Measurements from ENCODE around the gene PIK3CB. TPM values are rescaled to one million over a fixed set of nuclear protein-coding genes. Genes with fewer than 3 reads are reported as not detected.

The PIK3CB gene
- total RNA-seq, 4 donors from 2014 or later: 20.3 to 46.4 (median 37.3) TPM

GRCh38 chr3:138856799-138857198, 22.1 kb upstream of the PIK3CB start:
- Histone ChIP-seq H3K4me3 (no peak overlapping the region), H3K27ac (no peak overlapping the region), H3K27me3 (no peaks in the 10 kb centered on the region), H3K36me3 (no peaks in the 10 kb centered on the region), H3K4me1 (no peaks in the 10 kb centered on the region), H3K9me3 (no peaks in the 10 kb centered on the region)
- WGBS, 2 donors (ENCODE audit: low coverage in 1 of 2): 82 to 83% methylated on average over 2 to 3 of the region's 3 CpGs
- no peak for ATAC-seq
- no peak for TF ChIP-seq EP300 (IDR thresholded peaks at IDR 0.05)
- no peak for TF ChIP-seq POLR2A (IDR thresholded peaks at IDR 0.05)
- no peak for TF ChIP-seq POLR2AphosphoS5 (IDR thresholded peaks at IDR 0.05)
- TF ChIP-seq CTCF (IDR thresholded peaks at IDR 0.05): no peak

- Histone ChIP-seq H3K4me3 (no peak overlapping the region), H3K4me1 (no peaks in the 10 kb centered on the region), H3K36me3 (no peaks in the 10 kb centered on the region), H3K9me3 (no peaks in the 10 kb centered on the region), H3K27me3 (no peaks in the 10 kb centered on the region), H3K27ac (no peak overlapping the region)
- TF ChIP-seq CTCF (IDR thresholded peaks at IDR 0.05): no peak
- no peak for TF ChIP-seq POLR2AphosphoS5 (IDR thresholded peaks at IDR 0.05)
- no peak for TF ChIP-seq POLR2A (IDR thresholded peaks at IDR 0.05)
- TF ChIP-seq EP300 (IDR thresholded peaks at IDR 0.05): no peak
- 83 to 94% methylated on average over 3 to 7 of the region's 7 CpGs for WGBS, 2 donors (ENCODE audit: low coverage in 1 of 2)
- ATAC-seq: no peak
Measured at GRCh38 chr3:138854940-138855339, 20.2 kb upstream of the PIK3CB start.

- Histone ChIP-seq H3K4me1 (no peaks in the 10 kb centered on the region), H3K36me3 (no peaks in the 10 kb centered on the region), H3K27ac (no peak overlapping the region), H3K9me3 (no peaks in the 10 kb centered on the region), H3K4me3 (no peak overlapping the region), H3K27me3 (no peaks in the 10 kb centered on the region)
- 56 to 60% methylated on average over 1 to 3 of the region's 3 CpGs for WGBS, 2 donors (ENCODE audit: low coverage in 1 of 2)
- TF ChIP-seq POLR2AphosphoS5 (IDR thresholded peaks at IDR 0.05) (no peak), EP300 (IDR thresholded peaks at IDR 0.05) (no peak), CTCF (IDR thresholded peaks at IDR 0.05) (no peak), POLR2A (IDR thresholded peaks at IDR 0.05) (no peak)
- no peak for ATAC-seq
Measured at GRCh38 chr3:138854204-138854603, 19.5 kb upstream of the PIK3CB start.

- H3K4me1 ChIP-seq: no peaks in the 10 kb centered on the region
- 31% methylated on average over 2 of the region's 3 CpGs; no CpG with 5 or more reads in 1 of the 2 donors for WGBS, 2 donors (ENCODE audit: low coverage in 1 of 2)
- H3K27ac ChIP-seq: no peak overlapping the region
- no peak for TF ChIP-seq EP300 (IDR thresholded peaks at IDR 0.05)
- TF ChIP-seq POLR2AphosphoS5 (IDR thresholded peaks at IDR 0.05): no peak
- TF ChIP-seq CTCF (IDR thresholded peaks at IDR 0.05): no peak
- no peak for TF ChIP-seq POLR2A (IDR thresholded peaks at IDR 0.05)
- no peaks in the 10 kb centered on the region for H3K36me3 ChIP-seq
- no peak overlapping the region for H3K4me3 ChIP-seq
- ATAC-seq: no peak
- H3K27me3 ChIP-seq: no peaks in the 10 kb centered on the region
- H3K9me3 ChIP-seq: no peaks in the 10 kb centered on the region
Measured at GRCh38 chr3:138850151-138850550, 15.4 kb upstream of the PIK3CB start.

GRCh38 chr3:138849222-138849940, 14.7 kb upstream of the PIK3CB start:
- no peaks in the 10 kb centered on the region for H3K9me3 ChIP-seq
- no peak overlapping the region for H3K4me3 ChIP-seq
- 64 to 90% methylated on average over 2 of the region's 2 CpGs for WGBS, 2 donors (ENCODE audit: low coverage in 1 of 2)
- no peaks in the 10 kb centered on the region for H3K4me1 ChIP-seq
- H3K27me3 ChIP-seq: no peaks in the 10 kb centered on the region
- H3K27ac ChIP-seq: no peak overlapping the region
- no peaks in the 10 kb centered on the region for H3K36me3 ChIP-seq
- no peak for ATAC-seq
- TF ChIP-seq EP300 (IDR thresholded peaks at IDR 0.05) (no peak), POLR2A (IDR thresholded peaks at IDR 0.05) (no peak), CTCF (IDR thresholded peaks at IDR 0.05) (no peak), POLR2AphosphoS5 (IDR thresholded peaks at IDR 0.05) (no peak)
